Neuron (in vitro differentiated cells): ENCODE measurements around the gene MTG1.
"Not testable (repeated sequence)": the region's sequence is repeated elsewhere in the genome, so short reads cannot be mapped to it uniquely, and the experiment has no call there.

ENCODE experiments used
- H2AFZ ChIP-seq: one replicate; pipeline ENCODE4 v1.6.1; 2013; ENCODE audit warnings: low read depth, mild to moderate bottlenecking, inconsistent platforms, low read length, moderate library complexity
- H3K27me3 ChIP-seq: one replicate; pipeline ENCODE4 v1.6.1; 2013; ENCODE audit warnings: low read length; ENCODE audit not compliant: insufficient read depth
- H3K36me3 ChIP-seq: one replicate; pipeline ENCODE4 v1.6.1; 2013; ENCODE audit warnings: low read length; ENCODE audit not compliant: insufficient read depth
- H3K4me1 ChIP-seq: one replicate; pipeline ENCODE4 v1.6.1; 2013; ENCODE audit warnings: low read length; ENCODE audit not compliant: insufficient read depth
- H3K4me3 ChIP-seq: 2 replicates; pipeline ENCODE4 v1.5.1; 2013; ENCODE audit warnings: mild to moderate bottlenecking, low read length, moderate library complexity
- H3K9me3 ChIP-seq: one replicate; pipeline ENCODE4 v1.6.1; 2013; ENCODE audit warnings: low read length

The MTG1 gene

DNA sequence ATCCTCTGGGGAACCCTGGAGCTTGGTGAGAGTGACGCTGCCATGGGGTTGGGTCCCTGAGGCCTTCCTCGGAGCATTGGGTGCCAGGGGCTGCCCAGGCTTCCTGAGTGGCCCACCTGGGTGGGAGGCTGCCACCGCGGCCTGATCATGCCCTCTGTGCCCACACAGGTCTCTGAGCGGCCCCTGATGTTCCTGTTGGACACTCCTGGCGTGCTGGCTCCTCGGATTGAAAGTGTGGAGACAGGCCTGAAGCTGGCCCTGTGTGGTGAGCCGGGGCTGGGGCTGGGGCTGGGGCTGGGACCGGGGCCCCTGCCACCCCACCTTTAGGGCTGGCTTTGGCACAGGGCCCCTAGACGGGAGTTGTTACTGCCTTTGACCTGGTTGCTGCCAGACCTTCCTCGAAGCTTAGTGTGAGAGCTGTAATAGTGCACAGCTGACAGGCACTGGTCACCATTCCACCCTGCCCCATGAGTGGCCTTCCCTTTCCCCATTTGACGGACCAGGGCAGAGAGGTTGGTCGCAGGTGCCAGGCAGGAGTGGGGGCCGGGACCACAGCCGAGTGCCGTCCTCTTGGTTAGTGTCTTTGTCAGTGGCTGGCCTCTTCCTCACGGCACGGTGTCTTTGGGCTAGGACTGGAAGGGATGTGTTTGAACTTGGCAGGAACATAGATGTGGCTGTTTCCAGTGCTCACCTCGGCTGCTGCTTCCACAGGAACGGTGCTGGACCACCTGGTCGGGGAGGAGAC, 8.2 kb downstream of the MTG1 start:
- Histone ChIP-seq H3K36me3 (peaks cover 74% of the 10 kb centered on the region), H3K4me1 (no peaks in the 10 kb centered on the region)

DNA sequence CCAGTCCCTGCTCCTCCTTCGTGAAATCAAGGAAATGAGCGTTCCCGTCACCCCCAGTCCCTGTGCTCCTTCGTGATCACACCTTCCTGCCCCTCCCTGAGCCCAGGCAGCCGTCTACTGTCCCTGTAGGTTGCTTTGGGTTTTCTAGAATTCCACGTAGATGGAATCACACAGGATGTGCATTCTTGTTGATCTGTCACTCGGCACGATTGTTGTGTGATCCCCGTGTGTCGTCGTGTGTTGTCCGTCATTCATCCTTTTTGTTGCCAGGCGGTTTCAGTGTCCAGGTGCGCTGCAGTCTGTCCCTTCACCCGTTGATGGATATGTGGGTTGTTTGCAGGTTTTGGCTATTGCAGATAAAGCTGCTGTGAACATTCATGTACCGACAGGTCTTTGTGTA, 9.4 kb downstream of the MTG1 start:
- peaks cover 73% of the 10 kb centered on the region for H3K36me3 ChIP-seq
- H3K4me3 ChIP-seq: no peak overlapping the region
- no peak overlapping the region for H2AFZ ChIP-seq
- H3K4me1 ChIP-seq: no peaks in the 10 kb centered on the region
- peaks cover 20% of the 10 kb centered on the region for H3K9me3 ChIP-seq
- H3K27me3 ChIP-seq: no peaks in the 10 kb centered on the region

More for the DNA sequence above, 8.2 kb downstream of the MTG1 start:
- Histone ChIP-seq H3K9me3 (peaks cover 15% of the 10 kb centered on the region), H2AFZ (no peak overlapping the region), H3K27me3 (no peaks in the 10 kb centered on the region), H3K4me3 (no peak overlapping the region)

DNA sequence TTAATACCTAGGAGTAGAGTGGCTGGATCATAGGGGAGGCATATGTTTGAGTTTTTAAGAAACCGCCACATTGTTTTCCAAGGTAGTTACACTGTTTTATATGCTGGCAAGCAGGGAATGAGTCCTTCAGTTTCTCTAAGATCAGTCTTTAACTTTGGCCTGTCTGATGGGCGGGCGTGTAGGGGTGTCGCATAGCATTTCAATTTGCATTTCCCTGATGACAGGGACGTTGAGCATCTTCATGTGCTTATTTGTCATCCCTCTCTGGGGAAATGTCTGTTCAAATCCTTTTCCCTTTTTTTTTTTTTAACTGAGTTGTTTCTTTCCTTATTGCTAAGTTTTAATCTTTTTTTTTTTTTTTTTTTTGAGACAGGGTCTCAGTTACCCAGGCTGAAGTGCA, 9.8 kb downstream of the MTG1 start:
- H3K4me1 ChIP-seq: no peaks in the 10 kb centered on the region
- H2AFZ ChIP-seq: no peak overlapping the region
- no peaks in the 10 kb centered on the region for H3K27me3 ChIP-seq
- peaks cover 24% of the 10 kb centered on the region for H3K9me3 ChIP-seq
- no peak overlapping the region for H3K4me3 ChIP-seq
- H3K36me3 ChIP-seq: peaks cover 72% of the 10 kb centered on the region

DNA sequence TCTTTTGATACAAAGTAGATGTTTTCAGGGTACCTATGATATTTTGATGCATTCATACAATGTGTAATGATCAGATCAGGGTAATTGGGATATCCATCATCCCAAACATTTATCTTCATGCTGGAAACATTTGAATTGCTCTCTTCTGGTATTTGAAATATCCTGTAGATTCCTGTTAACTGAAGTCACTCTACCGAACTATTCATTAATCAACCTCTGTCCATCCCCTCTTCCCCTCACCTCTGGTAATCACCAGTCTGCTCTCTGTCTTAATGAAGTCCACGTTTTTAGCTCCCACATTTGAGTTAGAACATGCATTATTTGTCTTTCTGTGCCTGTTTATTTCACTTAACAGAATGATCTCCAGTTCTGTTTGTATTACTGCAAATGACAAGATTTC, 11.3 kb downstream of the MTG1 start:
- Histone ChIP-seq H3K4me3 (no peak overlapping the region), H3K27me3 (no peaks in the 10 kb centered on the region), H3K4me1 (no peaks in the 10 kb centered on the region), H2AFZ (no peak overlapping the region), H3K9me3 (peaks cover 31% of the 10 kb centered on the region), H3K36me3 (peaks cover 73% of the 10 kb centered on the region)

DNA sequence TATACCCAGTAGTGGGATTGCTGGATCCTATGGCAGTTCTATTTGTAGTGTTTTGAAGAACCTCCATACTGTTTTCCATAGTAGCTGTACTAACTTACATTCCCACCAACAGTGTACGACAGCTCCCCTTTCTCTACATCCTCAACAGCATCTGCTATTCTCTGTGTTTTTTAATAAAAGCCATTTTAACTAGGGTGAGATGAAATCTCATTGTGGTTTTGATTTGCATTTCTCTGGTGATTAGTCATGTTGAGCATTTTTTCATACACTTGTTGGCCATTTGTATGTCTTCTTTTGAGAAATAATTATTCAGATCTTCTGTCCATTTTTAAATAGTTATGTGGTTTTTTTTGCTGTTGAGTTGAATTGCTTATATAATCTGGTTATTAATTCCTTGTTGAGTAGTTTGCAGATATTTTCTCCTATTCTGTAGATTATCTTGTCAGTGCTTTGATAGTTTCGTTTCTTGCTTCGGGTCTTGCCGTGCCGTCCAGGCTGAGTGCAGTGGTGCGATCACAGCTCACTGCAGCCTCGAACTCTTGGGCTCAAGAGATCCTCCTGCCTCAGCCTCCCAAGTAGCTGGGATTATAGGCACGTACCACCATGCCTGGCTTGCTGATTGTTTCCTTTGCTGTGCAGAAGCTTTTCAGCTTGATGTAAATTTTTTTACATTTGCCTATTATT, 12.0 kb downstream of the MTG1 start:
- no peak overlapping the region for H3K4me3 ChIP-seq
- no peaks in the 10 kb centered on the region for H3K4me1 ChIP-seq
- no peak overlapping the region for H2AFZ ChIP-seq
- H3K36me3 ChIP-seq: peaks cover 73% of the 10 kb centered on the region
- peaks cover 37% of the 10 kb centered on the region for H3K9me3 ChIP-seq
- no peaks in the 10 kb centered on the region for H3K27me3 ChIP-seq

DNA sequence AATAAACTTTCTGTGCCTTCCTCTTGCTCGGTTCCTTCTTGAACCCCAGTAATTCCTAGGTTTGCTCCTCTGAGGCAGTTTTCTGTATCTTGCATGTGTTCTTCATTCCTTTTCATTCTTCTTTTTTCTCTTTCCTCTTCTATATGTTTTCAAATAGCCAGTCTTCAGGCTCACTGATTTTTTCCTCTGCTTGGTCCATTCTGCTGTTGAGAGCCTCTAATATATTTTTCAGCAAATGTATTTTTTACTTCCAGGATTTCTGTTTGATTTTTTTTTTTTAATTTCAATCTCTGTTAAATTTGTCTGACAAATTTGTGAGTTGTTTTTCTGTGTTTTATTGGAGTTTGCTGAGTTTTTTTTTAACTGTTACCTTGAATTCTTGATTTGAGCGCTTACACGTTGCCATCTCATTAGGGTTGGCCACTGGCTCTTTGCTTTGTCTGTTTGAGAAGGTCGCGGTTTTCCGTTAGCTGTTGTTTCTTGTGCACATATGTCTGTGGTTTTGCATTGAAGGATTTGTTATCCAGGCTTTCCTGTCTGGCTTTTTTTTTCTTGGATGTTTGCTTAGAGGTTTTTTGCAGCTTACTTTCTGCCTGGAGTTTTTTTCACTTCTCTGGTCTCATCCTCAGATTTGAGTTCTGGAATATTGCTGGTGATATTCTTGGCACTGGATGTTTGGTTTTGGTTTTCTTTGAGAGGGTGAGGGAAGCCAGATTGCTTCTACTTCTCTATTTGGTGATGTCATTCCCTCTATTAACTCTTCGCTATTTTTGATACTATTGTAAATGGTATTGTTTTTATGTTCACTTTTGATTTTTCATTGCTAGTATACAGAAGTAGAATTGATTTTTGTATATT, 17.8 kb downstream of the MTG1 start:
- peaks cover 63% of the 10 kb centered on the region for H3K36me3 ChIP-seq
- H2AFZ ChIP-seq: no peak overlapping the region
- no peaks in the 10 kb centered on the region for H3K4me1 ChIP-seq
- H3K4me3 ChIP-seq: no peak overlapping the region
- peaks cover 51% of the 10 kb centered on the region for H3K9me3 ChIP-seq
- no peaks in the 10 kb centered on the region for H3K27me3 ChIP-seq

DNA sequence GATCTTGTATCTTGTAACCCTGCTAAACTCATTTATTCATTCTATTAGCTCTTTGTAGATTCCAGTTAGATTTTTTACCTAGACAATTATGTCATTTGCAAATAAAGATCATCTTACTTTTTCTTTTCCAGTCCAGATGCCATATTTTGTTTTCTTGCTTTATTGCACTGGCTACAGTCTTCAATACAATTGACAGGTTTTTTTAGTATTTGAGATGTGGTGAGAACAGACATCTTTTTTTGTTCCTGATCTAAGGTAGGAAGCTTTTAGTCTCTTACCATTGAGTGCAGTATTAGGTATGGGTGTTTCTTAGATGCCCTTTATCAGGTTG, 18.4 kb downstream of the MTG1 start:
- no peak overlapping the region for H2AFZ ChIP-seq
- no peaks in the 10 kb centered on the region for H3K4me1 ChIP-seq
- no peaks in the 10 kb centered on the region for H3K27me3 ChIP-seq
- H3K9me3 ChIP-seq: peaks cover 46% of the 10 kb centered on the region
- H3K36me3 ChIP-seq: peaks cover 59% of the 10 kb centered on the region
- no peak overlapping the region for H3K4me3 ChIP-seq

DNA sequence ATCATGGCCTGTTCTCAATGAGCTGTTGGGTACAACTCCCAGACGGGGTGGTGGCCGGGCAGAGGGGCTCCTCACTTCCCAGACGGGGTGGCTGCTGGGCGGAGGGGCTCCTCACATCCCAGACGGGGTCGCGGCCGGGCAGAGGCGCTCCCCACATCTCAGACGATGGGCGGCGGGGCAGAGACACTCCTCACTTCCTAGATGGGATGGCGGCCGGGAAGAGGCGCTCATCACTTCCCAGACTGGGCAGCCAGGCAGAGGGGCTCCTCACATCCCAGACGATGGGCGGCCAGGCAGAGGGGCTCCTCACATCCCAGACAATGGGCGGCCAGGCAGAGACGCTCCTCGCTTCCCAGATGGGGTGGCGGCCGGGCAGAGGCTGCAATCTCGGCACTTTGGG, 20.4 kb downstream of the MTG1 start:
- H3K9me3 ChIP-seq: peaks cover 35% of the 10 kb centered on the region
- peaks cover 56% of the 10 kb centered on the region for H3K36me3 ChIP-seq
- not testable (repeated sequence) for H3K27me3 ChIP-seq, H3K4me1 ChIP-seq, H3K4me3 ChIP-seq, H2AFZ ChIP-seq

DNA sequence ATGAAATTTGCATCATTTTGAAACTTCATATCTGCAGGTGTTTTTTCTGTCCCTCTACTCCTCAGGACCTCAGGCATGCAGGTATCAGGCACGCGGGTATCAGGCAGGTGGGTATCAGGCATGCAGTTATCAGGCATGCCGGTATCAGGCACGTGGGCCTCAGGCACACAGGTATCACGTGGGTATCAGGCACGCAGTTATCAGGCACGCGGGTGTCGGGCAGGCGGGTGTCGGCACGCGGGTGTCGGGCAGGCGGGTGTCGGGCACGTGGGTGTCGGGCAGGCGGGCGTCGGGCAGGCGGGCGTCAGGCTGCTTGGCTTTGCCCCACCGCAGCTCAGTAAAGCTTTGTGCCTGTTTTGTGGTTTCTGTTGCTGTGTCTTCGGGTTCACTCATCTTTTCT, 21.8 kb downstream of the MTG1 start:
- peaks cover 58% of the 10 kb centered on the region for H3K36me3 ChIP-seq
- peaks cover 27% of the 10 kb centered on the region for H3K9me3 ChIP-seq
- H3K4me3 ChIP-seq: no peak overlapping the region
- H3K4me1 ChIP-seq: no peaks in the 10 kb centered on the region
- no peaks in the 10 kb centered on the region for H3K27me3 ChIP-seq
- no peak overlapping the region for H2AFZ ChIP-seq

DNA sequence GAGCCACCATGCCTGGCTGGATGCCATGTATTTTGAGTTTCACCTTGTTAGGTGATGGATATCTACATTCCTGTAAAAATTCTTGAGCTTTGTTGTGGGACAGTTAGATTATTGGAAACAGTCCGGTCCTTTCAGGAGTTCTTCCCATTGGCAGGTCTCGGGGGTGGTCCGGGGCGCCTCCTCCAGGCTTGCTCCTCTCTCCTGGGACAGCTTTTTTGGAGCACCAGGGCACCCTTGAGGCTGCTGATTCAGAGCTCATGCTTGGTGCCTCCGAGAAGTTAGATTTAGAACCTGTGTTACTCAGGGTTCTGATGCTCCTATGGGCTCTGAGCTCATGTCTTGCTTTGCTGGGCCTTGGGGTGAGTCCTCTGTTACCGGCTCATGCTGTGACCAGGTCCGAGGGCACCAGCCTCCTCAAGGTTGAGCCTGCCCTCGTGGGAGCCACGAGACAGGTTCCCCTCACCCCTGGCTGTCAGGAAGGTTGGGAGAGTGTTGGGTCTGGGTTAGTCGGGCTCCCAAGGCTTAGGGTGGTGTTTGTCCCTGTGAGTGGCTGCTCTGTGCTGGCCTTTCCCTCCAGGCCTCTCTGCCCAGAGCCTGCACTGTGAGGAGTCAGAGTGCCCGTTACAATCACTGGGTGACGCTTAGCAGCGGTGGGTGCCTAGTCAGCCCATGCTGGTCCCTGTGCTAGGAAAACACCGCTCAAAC, 24.5 kb downstream of the MTG1 start:
- no peaks in the 10 kb centered on the region for H3K27me3 ChIP-seq

DNA sequence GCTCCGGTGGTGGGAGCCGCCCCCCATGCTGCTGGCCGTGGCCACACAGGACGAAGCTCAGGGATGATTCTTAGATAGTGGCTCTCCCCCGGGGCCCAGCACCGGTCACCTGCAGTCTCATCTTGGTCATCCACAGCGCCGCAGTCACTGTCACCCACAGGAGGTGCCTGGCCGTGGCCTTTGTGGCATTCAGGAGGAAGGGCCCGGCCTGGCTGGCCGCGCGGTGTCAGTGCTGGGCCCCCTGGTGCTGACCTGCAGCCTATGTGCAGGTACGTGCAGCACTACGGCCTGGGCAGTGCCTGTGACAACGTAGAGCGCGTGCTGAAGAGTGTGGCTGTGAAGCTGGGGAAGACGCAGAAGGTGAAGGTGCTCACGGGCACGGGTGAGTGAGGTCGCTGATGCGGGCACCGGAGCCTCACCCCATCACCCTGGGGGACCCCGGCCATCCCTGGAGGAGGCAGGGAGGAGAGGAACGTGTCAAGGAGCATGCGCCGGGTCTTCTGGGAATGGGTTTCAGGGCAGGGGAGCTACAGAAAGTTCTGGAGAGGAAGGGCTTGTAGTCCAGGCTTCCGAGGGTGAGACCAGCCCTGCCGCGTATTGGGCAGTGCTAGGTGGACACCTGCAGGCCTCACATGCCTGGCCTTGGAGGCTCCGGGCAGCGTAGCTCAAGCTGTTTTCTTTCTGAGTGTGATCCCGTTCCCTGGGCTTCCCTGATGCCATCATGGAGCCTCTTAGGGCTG, 25.4 kb downstream of the MTG1 start:
- Histone ChIP-seq H2AFZ (no peak overlapping the region), H3K27me3 (no peaks in the 10 kb centered on the region), H3K4me3 (no peak overlapping the region), H3K36me3 (peaks cover 36% of the 10 kb centered on the region), H3K9me3 (peaks cover 12% of the 10 kb centered on the region), H3K4me1 (no peaks in the 10 kb centered on the region)

More for the DNA sequence above, 24.5 kb downstream of the MTG1 start:
- Histone ChIP-seq H2AFZ (no peak overlapping the region), H3K4me1 (no peaks in the 10 kb centered on the region), H3K4me3 (no peak overlapping the region), H3K9me3 (peaks cover 14% of the 10 kb centered on the region), H3K36me3 (peaks cover 38% of the 10 kb centered on the region)

DNA sequence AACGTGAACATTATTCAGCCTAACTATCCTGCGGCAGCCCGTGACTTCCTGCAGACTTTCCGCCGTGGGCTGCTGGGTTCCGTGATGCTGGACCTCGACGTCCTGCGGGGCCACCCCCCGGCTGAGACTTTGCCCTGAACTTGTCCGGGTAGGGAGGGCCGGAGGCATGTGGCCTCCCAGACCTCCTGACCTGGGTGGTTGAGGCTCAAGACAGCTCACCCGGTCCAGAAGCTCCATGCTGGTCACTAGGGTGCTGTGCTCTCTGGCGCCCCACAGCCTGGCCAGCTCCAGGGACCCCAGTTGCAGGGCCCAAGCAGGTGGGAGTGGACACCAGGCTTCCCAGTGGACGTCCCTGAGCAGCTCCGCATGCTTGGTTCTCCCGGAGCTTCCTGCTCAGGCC, 26.1 kb downstream of the MTG1 start:
- Histone ChIP-seq H3K27me3 (no peaks in the 10 kb centered on the region), H3K36me3 (peaks cover 34% of the 10 kb centered on the region), H2AFZ (no peak overlapping the region), H3K4me1 (no peaks in the 10 kb centered on the region), H3K4me3 (no peak overlapping the region), H3K9me3 (peaks cover 11% of the 10 kb centered on the region)
